22Rv1 (cell line): ENCODE data around the gene GRM8.

Source experiments
- CTCF ChIP-seq: fragments of 450-650 bp; IDR thresholded peaks from 2 replicates; pipeline ENCODE4 v1.5.1; 2017; ENCODE audit warnings: mild to moderate bottlenecking
- ZFX ChIP-seq: fragments of 450-650 bp; IDR thresholded peaks from 2 replicates; pipeline ENCODE4 v1.6.1; 2017; ENCODE audit warnings: antibody characterized with exemption, borderline replicate concordance

- TF ChIP-seq CTCF, result no peak
- TF ChIP-seq ZFX, result no peak
These were observed 767.0 kb downstream of the GRM8 start for GRCh38 chr7:126485791-126486190.
